ENCODE results near the gene SPEG. TPM values are rescaled to one million over a fixed set of nuclear protein-coding genes. Genes with fewer than 3 reads are reported as not detected.

The SPEG gene
- total and polyA plus RNA-seq, 2 of the 13 experiments (the other 11 are each of a cell fraction or from before 2014, with no cell fraction given), result 0.18 to 0.24 TPM

DNA sequence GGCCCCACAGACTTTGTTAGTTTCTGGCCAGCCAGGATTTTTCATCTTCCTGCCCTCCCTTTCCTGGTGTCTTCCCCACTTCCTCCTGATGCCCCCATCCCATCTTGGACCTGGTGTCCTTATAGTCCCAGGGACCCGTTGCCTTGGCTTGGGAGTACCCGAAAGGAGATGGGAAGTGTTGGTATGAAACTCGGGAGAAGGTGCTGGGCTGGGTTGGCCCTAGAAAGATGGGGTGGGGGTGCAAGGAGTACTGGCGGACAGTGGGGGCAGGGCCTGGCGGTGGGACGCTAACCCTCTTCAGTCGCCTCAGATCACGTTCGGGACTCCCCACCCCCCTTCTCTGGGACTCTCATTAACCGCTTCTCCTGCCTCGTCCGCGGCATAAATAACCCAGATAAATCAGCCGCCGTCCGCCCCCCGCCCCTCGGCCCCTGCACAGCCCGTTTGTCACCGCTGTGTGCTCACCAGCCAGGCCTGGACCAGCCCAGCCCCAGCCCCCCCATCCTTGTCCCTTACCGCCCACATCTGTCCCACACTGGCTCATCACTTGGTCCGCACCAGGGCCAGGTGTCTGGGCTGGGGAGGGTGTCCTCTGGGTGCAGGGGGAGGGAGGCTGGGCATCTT is 76.0 kb downstream of the SPEG start (continued):
- TF ChIP-seq, protein P1, sequence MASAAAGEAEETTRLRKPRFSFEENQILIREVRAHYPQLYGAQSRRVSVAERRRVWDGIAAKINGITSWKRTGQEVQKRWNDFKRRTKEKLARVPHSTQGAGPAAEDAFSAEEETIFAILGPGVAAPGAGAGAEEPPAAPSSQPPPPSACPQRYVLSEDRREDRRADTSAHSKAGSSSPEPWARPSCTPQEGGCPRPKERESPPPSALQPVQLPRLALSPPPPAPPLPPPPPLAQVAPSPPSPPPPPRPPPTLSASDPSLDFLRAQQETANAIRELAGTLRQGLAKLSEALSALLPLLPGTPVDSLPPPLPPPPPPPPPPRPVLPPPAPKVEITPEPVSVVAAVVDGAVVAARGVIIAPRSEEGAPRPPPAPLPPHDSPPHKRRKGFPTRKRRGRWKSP (CRISPR knock-in tag; IDR thresholded peaks at IDR 0.05), result no peak
- TF ChIP-seq ZNF879 (CRISPR knock-in tag; IDR thresholded peaks at IDR 0.05), result no peak
- TF ChIP-seq, protein P2, sequence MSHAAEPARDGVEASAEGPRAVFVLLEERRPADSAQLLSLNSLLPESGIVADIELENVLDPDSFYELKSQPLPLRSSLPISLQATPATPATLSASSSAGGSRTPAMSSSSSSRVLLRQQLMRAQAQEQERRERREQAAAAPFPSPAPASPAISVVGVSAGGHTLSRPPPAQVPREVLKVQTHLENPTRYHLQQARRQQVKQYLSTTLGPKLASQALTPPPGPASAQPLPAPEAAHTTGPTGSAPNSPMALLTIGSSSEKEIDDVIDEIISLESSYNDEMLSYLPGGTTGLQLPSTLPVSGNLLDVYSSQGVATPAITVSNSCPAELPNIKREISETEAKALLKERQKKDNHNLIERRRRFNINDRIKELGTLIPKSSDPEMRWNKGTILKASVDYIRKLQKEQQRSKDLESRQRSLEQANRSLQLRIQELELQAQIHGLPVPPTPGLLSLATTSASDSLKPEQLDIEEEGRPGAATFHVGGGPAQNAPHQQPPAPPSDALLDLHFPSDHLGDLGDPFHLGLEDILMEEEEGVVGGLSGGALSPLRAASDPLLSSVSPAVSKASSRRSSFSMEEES (CRISPR knock-in tag; IDR thresholded peaks at IDR 0.05), result no peak
- TF ChIP-seq RBAK (CRISPR knock-in tag; IDR thresholded peaks at IDR 0.05), result no peak
- no peak for TF ChIP-seq CBX5 (CRISPR knock-in tag; IDR thresholded peaks at IDR 0.05; ENCODE audit: borderline replicate concordance)
- no peak for TF ChIP-seq ELF4 (CRISPR knock-in tag; IDR thresholded peaks at IDR 0.05; ENCODE audit: borderline replicate concordance)
- TF ChIP-seq ZNF24 (IDR thresholded peaks at IDR 0.05), result no peak
- TF ChIP-seq KLF9 (CRISPR knock-in tag; IDR thresholded peaks at IDR 0.05; ENCODE audit: low read depth), result no peak
- no peak for TF ChIP-seq SUZ12 (IDR thresholded peaks at IDR 0.05; ENCODE audit: low read depth, low read length)
- no peak for TF ChIP-seq ZNF672 (CRISPR knock-in tag; IDR thresholded peaks at IDR 0.05)
- no peak for TF ChIP-seq HNF4A (CRISPR knock-in tag; IDR thresholded peaks at IDR 0.05)
- TF ChIP-seq, protein P3, sequence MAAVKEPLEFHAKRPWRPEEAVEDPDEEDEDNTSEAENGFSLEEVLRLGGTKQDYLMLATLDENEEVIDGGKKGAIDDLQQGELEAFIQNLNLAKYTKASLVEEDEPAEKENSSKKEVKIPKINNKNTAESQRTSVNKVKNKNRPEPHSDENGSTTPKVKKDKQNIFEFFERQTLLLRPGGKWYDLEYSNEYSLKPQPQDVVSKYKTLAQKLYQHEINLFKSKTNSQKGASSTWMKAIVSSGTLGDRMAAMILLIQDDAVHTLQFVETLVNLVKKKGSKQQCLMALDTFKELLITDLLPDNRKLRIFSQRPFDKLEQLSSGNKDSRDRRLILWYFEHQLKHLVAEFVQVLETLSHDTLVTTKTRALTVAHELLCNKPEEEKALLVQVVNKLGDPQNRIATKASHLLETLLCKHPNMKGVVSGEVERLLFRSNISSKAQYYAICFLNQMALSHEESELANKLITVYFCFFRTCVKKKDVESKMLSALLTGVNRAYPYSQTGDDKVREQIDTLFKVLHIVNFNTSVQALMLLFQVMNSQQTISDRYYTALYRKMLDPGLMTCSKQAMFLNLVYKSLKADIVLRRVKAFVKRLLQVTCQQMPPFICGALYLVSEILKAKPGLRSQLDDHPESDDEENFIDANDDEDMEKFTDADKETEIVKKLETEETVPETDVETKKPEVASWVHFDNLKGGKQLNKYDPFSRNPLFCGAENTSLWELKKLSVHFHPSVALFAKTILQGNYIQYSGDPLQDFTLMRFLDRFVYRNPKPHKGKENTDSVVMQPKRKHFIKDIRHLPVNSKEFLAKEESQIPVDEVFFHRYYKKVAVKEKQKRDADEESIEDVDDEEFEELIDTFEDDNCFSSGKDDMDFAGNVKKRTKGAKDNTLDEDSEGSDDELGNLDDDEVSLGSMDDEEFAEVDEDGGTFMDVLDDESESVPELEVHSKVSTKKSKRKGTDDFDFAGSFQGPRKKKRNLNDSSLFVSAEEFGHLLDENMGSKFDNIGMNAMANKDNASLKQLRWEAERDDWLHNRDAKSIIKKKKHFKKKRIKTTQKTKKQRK (IDR thresholded peaks at IDR 0.05; ENCODE audit: low read length), result no peak
- no peak for TF ChIP-seq EP300 (IDR thresholded peaks at IDR 0.05; ENCODE audit: low read depth in 2 of 2, low read length in 2 of 2)
- no peak for TF ChIP-seq EP300 (CRISPR knock-in tag; IDR thresholded peaks at IDR 0.05; ENCODE audit: borderline replicate concordance)
- no peak for TF ChIP-seq NR2C2 (CRISPR knock-in tag; IDR thresholded peaks at IDR 0.05; ENCODE audit: borderline replicate concordance)
- no peak for TF ChIP-seq NFATC3 (CRISPR knock-in tag; IDR thresholded peaks at IDR 0.05)
- TF ChIP-seq PAWR (CRISPR knock-in tag; IDR thresholded peaks at IDR 0.05; ENCODE audit: borderline replicate concordance), result no peak
- no peak for TF ChIP-seq TCF12 (IDR thresholded peaks at IDR 0.05)
- no peak for TF ChIP-seq TCF12 (CRISPR knock-in tag; IDR thresholded peaks at IDR 0.05)
- TF ChIP-seq, protein P4, sequence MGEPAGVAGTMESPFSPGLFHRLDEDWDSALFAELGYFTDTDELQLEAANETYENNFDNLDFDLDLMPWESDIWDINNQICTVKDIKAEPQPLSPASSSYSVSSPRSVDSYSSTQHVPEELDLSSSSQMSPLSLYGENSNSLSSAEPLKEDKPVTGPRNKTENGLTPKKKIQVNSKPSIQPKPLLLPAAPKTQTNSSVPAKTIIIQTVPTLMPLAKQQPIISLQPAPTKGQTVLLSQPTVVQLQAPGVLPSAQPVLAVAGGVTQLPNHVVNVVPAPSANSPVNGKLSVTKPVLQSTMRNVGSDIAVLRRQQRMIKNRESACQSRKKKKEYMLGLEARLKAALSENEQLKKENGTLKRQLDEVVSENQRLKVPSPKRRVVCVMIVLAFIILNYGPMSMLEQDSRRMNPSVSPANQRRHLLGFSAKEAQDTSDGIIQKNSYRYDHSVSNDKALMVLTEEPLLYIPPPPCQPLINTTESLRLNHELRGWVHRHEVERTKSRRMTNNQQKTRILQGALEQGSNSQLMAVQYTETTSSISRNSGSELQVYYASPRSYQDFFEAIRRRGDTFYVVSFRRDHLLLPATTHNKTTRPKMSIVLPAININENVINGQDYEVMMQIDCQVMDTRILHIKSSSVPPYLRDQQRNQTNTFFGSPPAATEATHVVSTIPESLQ (CRISPR knock-in tag; conservative IDR thresholded peaks at IDR 0.05), result no peak
- TF ChIP-seq, protein P5, sequence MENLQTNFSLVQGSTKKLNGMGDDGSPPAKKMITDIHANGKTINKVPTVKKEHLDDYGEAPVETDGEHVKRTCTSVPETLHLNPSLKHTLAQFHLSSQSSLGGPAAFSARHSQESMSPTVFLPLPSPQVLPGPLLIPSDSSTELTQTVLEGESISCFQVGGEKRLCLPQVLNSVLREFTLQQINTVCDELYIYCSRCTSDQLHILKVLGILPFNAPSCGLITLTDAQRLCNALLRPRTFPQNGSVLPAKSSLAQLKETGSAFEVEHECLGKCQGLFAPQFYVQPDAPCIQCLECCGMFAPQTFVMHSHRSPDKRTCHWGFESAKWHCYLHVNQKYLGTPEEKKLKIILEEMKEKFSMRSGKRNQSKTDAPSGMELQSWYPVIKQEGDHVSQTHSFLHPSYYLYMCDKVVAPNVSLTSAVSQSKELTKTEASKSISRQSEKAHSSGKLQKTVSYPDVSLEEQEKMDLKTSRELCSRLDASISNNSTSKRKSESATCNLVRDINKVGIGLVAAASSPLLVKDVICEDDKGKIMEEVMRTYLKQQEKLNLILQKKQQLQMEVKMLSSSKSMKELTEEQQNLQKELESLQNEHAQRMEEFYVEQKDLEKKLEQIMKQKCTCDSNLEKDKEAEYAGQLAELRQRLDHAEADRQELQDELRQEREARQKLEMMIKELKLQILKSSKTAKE (CRISPR knock-in tag; IDR thresholded peaks at IDR 0.05; ENCODE audit: borderline replicate concordance), result no peak
